CD4-positive, alpha-beta T cell treated with Interferon gamma for 1 hour (primary cell): Measurements from ENCODE around the gene FGF6.
"Not testable (repeated sequence)": the region's sequence is repeated elsewhere in the genome, so short reads cannot be mapped to it uniquely, and the experiment has no call there.

Source experiments
- DNase-seq: peaks from one replicate; pipeline ENCODE4 v3.0.0-alpha.2; 2020

Gene FGF6

GRCh38 chr12:4445156-4446101 lies at the start of gene FGF6:
Gene FGF6, minus strand, starts transcription at chr12:4445815. Its CDS starts 245 bp downstream, at chr12:4445570.
- DNase-seq = no peak

- DNase-seq = no peak
These were observed 45.4 kb upstream of the FGF6 start for GRCh38 chr12:4490973-4491372.

GRCh38 chr12:4489556-4489955 lies 43.9 kb upstream of the FGF6 start:
- DNase-seq = no peak

DNA sequence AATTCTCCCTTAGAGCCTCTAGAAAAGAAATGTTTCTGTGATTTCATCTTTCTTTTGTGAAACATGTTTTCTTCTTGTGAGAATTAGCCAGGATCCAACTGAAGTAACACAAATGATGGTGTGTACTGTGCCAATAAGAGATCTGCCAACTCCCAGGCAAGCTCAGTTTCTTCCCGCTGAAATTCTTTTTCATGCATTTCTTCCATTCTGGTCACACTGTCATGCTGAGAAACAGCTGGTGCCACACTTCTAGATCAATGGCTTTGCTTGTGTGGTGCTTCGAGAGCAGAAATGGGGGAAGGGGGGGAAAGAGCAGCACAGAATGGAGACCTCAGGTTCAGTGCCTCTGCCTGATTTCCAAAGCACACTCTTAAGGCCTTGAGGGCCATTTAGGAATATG lies 41.4 kb upstream of the FGF6 start:
- DNase-seq = no peak

- DNase-seq = no peak
These were observed 40.6 kb upstream of the FGF6 start for GRCh38 chr12:4486049-4486699.

GRCh38 chr12:4483885-4484823 lies 38.5 kb upstream of the FGF6 start:
- no peak for DNase-seq

- no peak for DNase-seq
These were observed 37.3 kb upstream of the FGF6 start for GRCh38 chr12:4482936-4483335.

GRCh38 chr12:4478933-4479332 lies 33.3 kb upstream of the FGF6 start:
- DNase-seq = no peak

GRCh38 chr12:4477129-4477528 lies 31.5 kb upstream of the FGF6 start:
- no peak for DNase-seq

DNA sequence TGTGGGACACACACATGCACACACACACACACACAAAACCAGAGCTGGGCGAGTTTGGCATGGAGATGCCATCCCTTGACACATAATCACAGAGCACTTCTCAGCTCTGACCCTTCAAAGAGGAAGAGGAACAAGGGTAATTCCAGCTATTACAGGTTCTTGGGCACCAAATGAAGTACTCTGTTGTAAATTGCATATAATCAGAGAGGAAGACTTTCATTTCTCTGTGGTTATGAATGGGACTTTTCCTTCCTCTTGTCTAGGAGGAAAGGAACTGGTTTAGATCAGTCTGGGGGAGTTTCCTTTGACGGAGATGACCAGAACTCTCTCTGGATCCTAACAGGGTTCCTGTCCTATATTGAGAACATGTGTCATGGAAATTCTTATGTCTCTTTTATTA lies 26.4 kb upstream of the FGF6 start:
- no peak for DNase-seq

GRCh38 chr12:4471256-4471655 lies 25.6 kb upstream of the FGF6 start:
- DNase-seq = no peak

DNA sequence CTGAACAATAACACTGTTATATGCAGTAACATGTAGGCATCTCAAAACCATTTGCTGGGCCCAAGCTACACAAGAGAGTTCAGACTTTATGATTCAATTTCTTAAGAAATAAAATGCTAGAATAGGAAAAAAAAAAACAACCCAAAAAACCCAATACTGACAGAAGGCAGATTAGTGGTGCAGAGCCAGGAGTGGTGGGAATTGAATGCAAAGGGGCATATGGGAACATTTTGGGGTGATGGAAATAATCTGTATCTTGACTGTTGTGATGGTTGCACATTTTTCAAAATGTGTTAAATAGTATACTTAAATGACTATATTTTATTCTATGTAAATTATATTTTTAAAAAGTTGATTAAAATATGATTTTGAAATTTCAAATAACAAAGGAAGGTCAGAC lies 23.4 kb upstream of the FGF6 start:
- DNase-seq = no peak

- DNase-seq = no peak
These were observed 15.1 kb upstream of the FGF6 start for GRCh38 chr12:4460761-4461160.

GRCh38 chr12:4455849-4456248 lies 10.2 kb upstream of the FGF6 start:
- not testable (repeated sequence) for DNase-seq

DNA sequence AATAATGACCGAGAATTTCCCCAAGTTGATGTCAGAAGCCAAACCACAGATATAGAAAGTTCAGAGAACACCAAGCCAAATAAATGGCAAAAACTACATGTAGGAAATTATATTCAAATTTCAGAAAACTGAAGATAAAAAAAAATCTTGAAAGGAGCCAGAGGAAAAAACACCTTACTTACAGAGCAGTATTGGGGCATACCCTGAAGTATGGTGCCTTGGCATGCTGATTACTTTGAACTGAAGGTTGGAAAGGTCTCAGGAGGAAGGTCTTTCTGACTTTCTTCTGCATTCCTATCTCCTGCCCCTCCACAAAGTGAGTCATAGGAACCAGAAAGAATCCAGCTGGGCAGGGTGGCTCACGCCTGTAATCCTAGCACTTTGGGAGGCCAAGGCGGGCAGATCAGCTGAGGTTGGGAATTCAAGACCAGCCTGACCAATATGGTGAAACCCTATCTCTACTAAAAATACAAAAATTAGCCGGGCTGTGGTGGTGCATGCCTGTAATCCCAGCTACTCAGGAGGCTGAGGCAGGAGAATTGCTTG lies 8.8 kb upstream of the FGF6 start:
- DNase-seq = no peak

- no peak for DNase-seq
These were observed 6.1 kb upstream of the FGF6 start for GRCh38 chr12:4451694-4452093.

DNA sequence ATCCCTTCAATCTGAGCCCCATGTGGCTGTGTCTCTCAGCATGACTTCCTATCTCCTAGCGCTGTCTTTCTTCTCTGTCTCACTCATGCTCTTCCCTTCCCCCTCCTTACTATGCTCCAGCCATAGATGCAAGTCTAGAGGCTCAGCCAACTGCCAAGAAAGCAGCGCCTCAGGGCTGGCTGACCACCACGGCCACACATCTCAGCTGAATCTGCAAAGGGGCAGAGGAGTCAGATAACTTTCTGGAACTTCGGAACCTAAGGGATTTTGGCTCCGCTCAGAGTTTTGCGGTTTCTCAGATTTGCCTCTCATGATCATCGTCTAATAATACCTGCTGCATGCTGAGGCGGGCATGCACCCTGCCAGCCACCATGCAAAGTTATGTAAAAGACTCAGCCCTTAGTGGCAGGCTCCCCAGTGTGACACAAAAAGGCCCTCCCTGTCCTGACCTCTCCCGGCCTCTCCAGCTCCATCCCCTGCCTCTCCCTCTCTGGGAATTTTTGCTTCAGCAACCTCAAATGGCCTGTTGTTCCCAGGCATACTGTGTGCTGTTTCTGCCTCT lies 5.0 kb upstream of the FGF6 start:
- DNase-seq = no peak

GRCh38 chr12:4449851-4450221 lies 4.2 kb upstream of the FGF6 start:
- DNase-seq = no peak

DNA sequence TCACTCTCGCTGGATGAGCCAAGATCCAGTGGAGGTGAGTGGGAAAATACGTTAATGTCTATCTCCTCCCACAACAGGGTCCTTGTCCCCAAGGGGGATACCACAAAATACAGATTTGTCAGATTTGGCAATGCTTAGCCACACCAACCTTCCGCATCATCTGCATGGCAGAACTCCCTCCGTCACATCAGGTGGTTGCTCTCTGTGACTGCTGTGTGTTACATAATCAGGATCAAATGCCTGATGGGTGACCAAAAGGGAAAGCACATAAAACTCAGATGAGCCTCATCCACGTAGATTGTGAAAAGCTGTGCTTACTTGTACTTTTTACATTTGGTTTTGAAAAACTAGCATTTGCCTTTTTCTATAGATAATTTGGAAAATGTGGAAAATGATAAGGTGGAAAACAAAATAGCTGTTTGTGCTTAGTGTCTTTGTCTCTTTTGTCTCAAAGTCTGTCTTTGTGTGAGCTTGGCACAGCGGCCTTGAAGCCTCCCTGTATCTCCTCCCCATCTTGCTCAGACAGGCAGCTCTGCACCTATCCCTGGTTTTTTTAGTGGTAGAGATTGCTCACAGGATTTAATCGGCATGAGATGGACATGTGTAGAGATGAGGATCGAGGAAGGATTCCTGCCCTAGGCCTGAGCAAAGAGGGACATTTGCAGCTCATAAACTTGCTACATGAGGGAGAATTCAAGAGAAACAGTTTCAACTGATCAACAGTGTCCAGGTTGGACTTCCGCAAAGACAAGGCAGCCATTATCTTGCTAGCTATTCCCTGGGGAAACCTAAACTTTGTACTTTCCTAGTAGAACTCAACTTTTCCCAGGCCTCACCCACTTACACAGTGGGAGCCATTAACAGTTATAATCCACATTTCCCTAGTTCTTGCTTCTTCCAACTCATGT lies 3.6 kb upstream of the FGF6 start:
- no peak for DNase-seq

GRCh38 chr12:4448371-4448940 lies 2.8 kb upstream of the FGF6 start:
- no peak for DNase-seq

- DNase-seq = no peak
These were observed 1.5 kb upstream of the FGF6 start for GRCh38 chr12:4447151-4447550.
